Left colon (tissue), 2 donors: Measurements from ENCODE around the gene MEG3. TPM values are rescaled to one million over a fixed set of nuclear protein-coding genes. Genes with fewer than 3 reads are reported as not detected.

Experiments used
- ATAC-seq: fragments of 200-7000 bp; cut with Tn5 transposase; one replicate; pipeline ENCODE4 v1.9.1; 2020; ENCODE audit warnings: mild to moderate bottlenecking, moderate library complexity
- DNase-seq, 2 donors: peaks; one replicate each; pipeline ENCODE4 v3.0.0-alpha.2; 2020
- intact Hi-C, 2 donors: fragments of 100-400 bp; cut with DNase I in 1 of 2; cut with micrococcal nuclease in 1 of 2; formaldehyde crosslinking; loops; one replicate each; pipeline versions ENCODE4 v1.11.2 to v1.14.0; 2022; cut with DNase I, micrococcal nuclease
- total RNA-seq, 2 donors: library from RNA; stranded (reverse); fragmentation: NEBNext Ultra II Directional; extraction: Animal tissue kit (Norgen Biotek cat#: 25700); gene quantifications; one replicate each; pipeline ENCODE4 v1.2.1, GENCODE V29; 2021
- donor health status: DM: no; HTN: no; CAD: no.
- donor health status: DM: yes; HTN: yes; CAD: no.

MEG3 gene
- total RNA-seq, 2 donors from 2014 or later: 8.1 to 13.0 TPM

GRCh38 chr14:100856056-100856950 lies 30.4 kb downstream of the MEG3 start:
- ATAC-seq (no peak), DNase-seq (no peak)
- intact Hi-C loops: no loop called here

- ATAC-seq (no peak), DNase-seq (no peak)
- intact Hi-C loops: no loop called here
Measured at GRCh38 chr14:100857233-100857922, 31.5 kb downstream of the MEG3 start.

GRCh38 chr14:100857923-100858837 lies 32.3 kb downstream of the MEG3 start:
- intact Hi-C loops: no loop called here
- no peak for DNase-seq
- no peak for ATAC-seq

GRCh38 chr14:100858838-100859220 lies 32.9 kb downstream of the MEG3 start:
- intact Hi-C loops: no loop called here
- DNase-seq (no peak), ATAC-seq (no peak)

GRCh38 chr14:100859781-100860180 lies 33.9 kb downstream of the MEG3 start:
- intact Hi-C loops: no loop called here
- DNase-seq (no peak), ATAC-seq (no peak)

GRCh38 chr14:100860556-100861187 lies 34.8 kb downstream of the MEG3 start:
- DNase-seq (no peak), ATAC-seq (no peak)
- intact Hi-C loops: no loop called here

- ATAC-seq (no peak), DNase-seq (no peak)
- intact Hi-C loops: no loop called here
Measured at GRCh38 chr14:100861188-100861936, 35.4 kb downstream of the MEG3 start.

- ATAC-seq: no peak
- intact Hi-C loops: no loop called here
- DNase-seq: no peak
Measured at GRCh38 chr14:100861937-100862247, 36.0 kb downstream of the MEG3 start.

- no peak for ATAC-seq
- no peak for DNase-seq
Measured at GRCh38 chr14:100862277-100862676, 36.4 kb downstream of the MEG3 start.

GRCh38 chr14:100862793-100863192 lies 36.9 kb downstream of the MEG3 start:
- no peak for ATAC-seq
- DNase-seq: no peak
- intact Hi-C loops: no loop called here

More at GRCh38 chr14:100862277-100862676, 36.4 kb downstream of the MEG3 start:
- intact Hi-C loops: no loop called here

- no peak for DNase-seq
Measured at GRCh38 chr14:100864206-100864605, 38.3 kb downstream of the MEG3 start.

GRCh38 chr14:100864960-100865681 lies 39.2 kb downstream of the MEG3 start:
- DNase-seq: no peak
- intact Hi-C loops: no loop called here
- ATAC-seq: no peak

More at GRCh38 chr14:100864206-100864605, 38.3 kb downstream of the MEG3 start:
- intact Hi-C loops: no loop called here
- no peak for ATAC-seq

- ATAC-seq (no peak), DNase-seq (no peak)
- intact Hi-C loops: no loop called here
Measured at GRCh38 chr14:100865682-100866591, 40.0 kb downstream of the MEG3 start.

GRCh38 chr14:100866666-100867630 lies 41.0 kb downstream of the MEG3 start:
- intact Hi-C loops: no loop called here
- DNase-seq: no peak
- no peak for ATAC-seq

GRCh38 chr14:100867631-100868315 lies 41.9 kb downstream of the MEG3 start:
- DNase-seq (no peak), ATAC-seq (no peak)
- intact Hi-C loops: no loop called here
